NCI-H2227 (cell line): ENCODE data around the gene HILPDA.
"Not testable (repeated sequence)": the region's sequence is repeated elsewhere in the genome, so short reads cannot be mapped to it uniquely, and the experiment has no call there.

ENCODE experiments used
- DNase-seq: peaks from one replicate; lab custom pipeline; 2025; ENCODE audit not compliant: unreplicated experiment; lab: John Stamatoyannopoulos, UW

Gene HILPDA

GRCh38 chr7:128459394-128459878, 3.8 kb downstream of the HILPDA start:
- peak; percentile 75 for DNase-seq

- DNase-seq = no peak
These were observed 6.8 kb downstream of the HILPDA start for GRCh38 chr7:128462460-128462859.

- not testable (repeated sequence) for DNase-seq
These were observed 7.7 kb downstream of the HILPDA start for GRCh38 chr7:128463345-128463744.

GRCh38 chr7:128463933-128464332, 8.3 kb downstream of the HILPDA start:
- DNase-seq = not testable (repeated sequence)

GRCh38 chr7:128466871-128467270, 11.2 kb downstream of the HILPDA start:
- not testable (repeated sequence) for DNase-seq

GRCh38 chr7:128476402-128477335, 21.0 kb downstream of the HILPDA start, which contains the start of gene METTL2B:
TSS of gene METTL2B (plus strand) at chr7:128476748. CDS start at chr7:128476766, 18 bp downstream.
- peak; percentile 98 for DNase-seq

- not testable (repeated sequence) for DNase-seq
These were observed 21.6 kb downstream of the HILPDA start for GRCh38 chr7:128477336-128477690.

- DNase-seq = not testable (repeated sequence)
These were observed 23.4 kb downstream of the HILPDA start for GRCh38 chr7:128479082-128479481.

- DNase-seq = not testable (repeated sequence)
These were observed 32.5 kb downstream of the HILPDA start for GRCh38 chr7:128488134-128488533.

- no peak for DNase-seq
These were observed 41.7 kb downstream of the HILPDA start for GRCh38 chr7:128497405-128497804.

GRCh38 chr7:128505416-128505815, 49.7 kb downstream of the HILPDA start:
- DNase-seq = not testable (repeated sequence)

- DNase-seq = not testable (repeated sequence)
These were observed 51.1 kb downstream of the HILPDA start for GRCh38 chr7:128506819-128507218.

GRCh38 chr7:128507321-128507993, 51.8 kb downstream of the HILPDA start:
- not testable (repeated sequence) for DNase-seq
